ENCODE data around the gene TLCD3B. TPM values are rescaled to one million over a fixed set of nuclear protein-coding genes. Genes with fewer than 3 reads are reported as not detected.

TLCD3B gene
- polyA plus RNA-seq, 1 donor from 2014 or later = 18.9 TPM

DNA sequence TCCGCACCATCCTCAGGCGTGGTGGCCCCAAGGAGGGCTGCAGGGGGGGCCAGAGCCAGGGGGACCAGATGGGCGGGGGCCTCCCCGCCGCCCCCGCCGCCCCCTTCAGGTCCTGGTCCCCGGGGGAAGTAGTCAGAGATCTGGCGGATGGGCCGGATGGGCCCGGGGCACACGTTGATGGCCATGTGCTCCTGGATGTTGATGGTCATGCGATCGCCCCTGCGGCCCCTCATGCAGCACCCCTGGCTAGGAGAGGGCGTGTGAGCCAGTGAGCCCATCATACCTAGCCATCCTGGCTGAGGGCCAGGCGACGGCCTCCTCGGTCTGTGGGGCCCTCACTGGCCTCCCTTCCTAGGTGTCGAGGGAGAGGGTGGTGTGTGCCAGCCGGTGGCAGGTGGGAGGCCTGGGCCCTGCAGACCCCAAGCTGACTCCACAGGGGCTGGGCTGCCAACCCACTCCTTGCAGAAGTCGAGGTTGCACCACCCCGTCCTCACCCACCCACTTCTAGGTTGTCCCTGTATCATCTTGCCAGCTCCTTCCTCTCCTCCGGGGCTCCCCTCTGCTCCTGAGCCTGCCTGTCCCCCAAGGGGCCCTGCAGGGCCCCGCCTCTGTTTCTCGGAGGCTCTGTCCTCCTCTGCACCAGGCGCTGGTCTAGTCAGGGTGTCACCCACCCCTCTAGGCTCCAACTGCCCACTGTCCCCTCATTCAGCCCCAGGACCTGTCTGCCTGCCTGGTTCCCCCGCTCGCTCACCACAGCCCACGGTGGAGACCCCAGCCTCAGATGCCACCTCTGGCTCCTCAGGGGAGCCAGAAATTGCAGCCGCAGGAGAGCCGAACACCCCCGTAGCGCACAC, 20.9 kb downstream of the TLCD3B start:
- H3K79me2 ChIP-seq (replicated peaks; ENCODE audit: insufficient read depth, low read length) = no peaks in the 10 kb centered on the region
- H3K27ac ChIP-seq (ENCODE audit: low read length) = no peak overlapping the region
- TF ChIP-seq, protein P1, sequence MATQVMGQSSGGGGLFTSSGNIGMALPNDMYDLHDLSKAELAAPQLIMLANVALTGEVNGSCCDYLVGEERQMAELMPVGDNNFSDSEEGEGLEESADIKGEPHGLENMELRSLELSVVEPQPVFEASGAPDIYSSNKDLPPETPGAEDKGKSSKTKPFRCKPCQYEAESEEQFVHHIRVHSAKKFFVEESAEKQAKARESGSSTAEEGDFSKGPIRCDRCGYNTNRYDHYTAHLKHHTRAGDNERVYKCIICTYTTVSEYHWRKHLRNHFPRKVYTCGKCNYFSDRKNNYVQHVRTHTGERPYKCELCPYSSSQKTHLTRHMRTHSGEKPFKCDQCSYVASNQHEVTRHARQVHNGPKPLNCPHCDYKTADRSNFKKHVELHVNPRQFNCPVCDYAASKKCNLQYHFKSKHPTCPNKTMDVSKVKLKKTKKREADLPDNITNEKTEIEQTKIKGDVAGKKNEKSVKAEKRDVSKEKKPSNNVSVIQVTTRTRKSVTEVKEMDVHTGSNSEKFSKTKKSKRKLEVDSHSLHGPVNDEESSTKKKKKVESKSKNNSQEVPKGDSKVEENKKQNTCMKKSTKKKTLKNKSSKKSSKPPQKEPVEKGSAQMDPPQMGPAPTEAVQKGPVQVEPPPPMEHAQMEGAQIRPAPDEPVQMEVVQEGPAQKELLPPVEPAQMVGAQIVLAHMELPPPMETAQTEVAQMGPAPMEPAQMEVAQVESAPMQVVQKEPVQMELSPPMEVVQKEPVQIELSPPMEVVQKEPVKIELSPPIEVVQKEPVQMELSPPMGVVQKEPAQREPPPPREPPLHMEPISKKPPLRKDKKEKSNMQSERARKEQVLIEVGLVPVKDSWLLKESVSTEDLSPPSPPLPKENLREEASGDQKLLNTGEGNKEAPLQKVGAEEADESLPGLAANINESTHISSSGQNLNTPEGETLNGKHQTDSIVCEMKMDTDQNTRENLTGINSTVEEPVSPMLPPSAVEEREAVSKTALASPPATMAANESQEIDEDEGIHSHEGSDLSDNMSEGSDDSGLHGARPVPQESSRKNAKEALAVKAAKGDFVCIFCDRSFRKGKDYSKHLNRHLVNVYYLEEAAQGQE (IDR thresholded peaks at IDR 0.05; ENCODE audit: borderline replicate concordance) = no peak
- TF ChIP-seq EZH2 (IDR thresholded peaks at IDR 0.05; ENCODE audit: borderline replicate concordance, insufficient read depth, low read length, poor library complexity, severe bottlenecking) = no peak
- TF ChIP-seq POLR2AphosphoS5 (IDR thresholded peaks at IDR 0.05) = no peak
- no peak for TF ChIP-seq MXI1 (conservative IDR thresholded peaks at IDR 0.05; ENCODE audit: poor library complexity, severe bottlenecking)
- H3K4me3 ChIP-seq (ENCODE audit: low read length) = peak overlapping the region; percentile 82
- H4K20me1 ChIP-seq (ENCODE audit: insufficient read depth) = no peaks in the 10 kb centered on the region
- no peaks in the 10 kb centered on the region for H3F3A ChIP-seq (ENCODE audit: insufficient read depth, low read length, poor library complexity, severe bottlenecking)
- no peaks in the 10 kb centered on the region for H3K27me3 ChIP-seq (ENCODE audit: insufficient read depth, low read depth, low read length)
- H3K9me3 ChIP-seq (ENCODE audit: low read length) = no peaks in the 10 kb centered on the region
- no peaks in the 10 kb centered on the region for H3K9me2 ChIP-seq (ENCODE audit: insufficient read depth, low read length)
- peak overlapping the region; percentile 49 for H2AFZ ChIP-seq (ENCODE audit: low read depth, low read length)
- H3K36me3 ChIP-seq (ENCODE audit: insufficient read depth, low read length) = no peaks in the 10 kb centered on the region
- peak overlapping the region; percentile 62 for H3K9ac ChIP-seq (ENCODE audit: low read length)
- peak overlapping the region; percentile 53 for H3K4me2 ChIP-seq (ENCODE audit: low read length)

DNA sequence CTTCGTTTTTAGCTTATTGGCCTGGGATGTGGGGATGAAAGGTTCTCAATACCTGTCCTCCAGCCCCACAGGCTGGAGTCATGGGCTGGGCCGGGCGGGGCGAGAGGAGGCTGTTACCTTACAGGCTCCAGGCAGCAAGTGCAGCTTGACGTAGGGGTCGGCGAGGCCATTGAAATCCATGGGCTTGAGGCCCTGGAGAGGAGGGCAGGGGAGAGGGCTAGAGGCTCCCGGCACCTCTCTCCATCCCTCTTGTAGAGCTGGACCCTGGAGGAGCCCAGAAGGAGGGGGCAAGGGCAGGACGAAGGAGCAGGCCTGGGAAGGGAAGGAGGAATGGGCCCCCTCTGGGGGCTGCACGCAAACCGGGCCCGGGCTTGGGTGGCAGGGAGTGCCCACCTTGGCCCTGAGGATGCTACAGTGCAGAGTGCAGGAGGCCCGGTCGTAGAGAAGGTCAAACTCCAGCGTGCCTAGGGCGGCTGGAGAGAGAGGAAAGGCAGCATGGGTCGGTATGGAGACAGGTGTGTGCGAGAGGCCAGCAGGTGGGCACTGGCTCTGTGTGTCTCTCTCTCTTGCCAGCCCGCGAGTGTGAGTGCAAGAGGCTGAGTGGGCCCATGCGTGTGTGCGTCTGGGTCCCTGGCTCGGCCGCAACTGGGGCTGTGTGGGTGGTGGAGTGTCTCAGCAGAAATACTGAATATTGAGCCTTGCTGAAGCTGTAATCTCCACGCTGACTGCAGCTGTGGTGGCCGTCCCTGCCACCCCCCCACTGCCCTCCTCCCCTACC, 21.8 kb downstream of the TLCD3B start:
- no peaks in the 10 kb centered on the region for H3K9me2 ChIP-seq (ENCODE audit: insufficient read depth, low read length)
- H3K79me2 ChIP-seq (replicated peaks; ENCODE audit: insufficient read depth, low read length) = no peaks in the 10 kb centered on the region
- no peaks in the 10 kb centered on the region for H3F3A ChIP-seq (ENCODE audit: insufficient read depth, low read length, poor library complexity, severe bottlenecking)
- TF ChIP-seq SMC3 (conservative IDR thresholded peaks at IDR 0.05; ENCODE audit: poor library complexity) (no peak), TAF1 (IDR thresholded peaks at IDR 0.05; ENCODE audit: low read depth) (no peak), EP300 (conservative IDR thresholded peaks at IDR 0.05; ENCODE audit: poor library complexity, severe bottlenecking) (no peak), RAD21 (conservative IDR thresholded peaks at IDR 0.05) (no peak), EZH2 (IDR thresholded peaks at IDR 0.05; ENCODE audit: borderline replicate concordance, insufficient read depth, low read length, poor library complexity, severe bottlenecking) (no peak), POLR2AphosphoS5 (IDR thresholded peaks at IDR 0.05) (no peak), MXI1 (conservative IDR thresholded peaks at IDR 0.05; ENCODE audit: poor library complexity, severe bottlenecking) (no peak)
- TF ChIP-seq, protein P2, sequence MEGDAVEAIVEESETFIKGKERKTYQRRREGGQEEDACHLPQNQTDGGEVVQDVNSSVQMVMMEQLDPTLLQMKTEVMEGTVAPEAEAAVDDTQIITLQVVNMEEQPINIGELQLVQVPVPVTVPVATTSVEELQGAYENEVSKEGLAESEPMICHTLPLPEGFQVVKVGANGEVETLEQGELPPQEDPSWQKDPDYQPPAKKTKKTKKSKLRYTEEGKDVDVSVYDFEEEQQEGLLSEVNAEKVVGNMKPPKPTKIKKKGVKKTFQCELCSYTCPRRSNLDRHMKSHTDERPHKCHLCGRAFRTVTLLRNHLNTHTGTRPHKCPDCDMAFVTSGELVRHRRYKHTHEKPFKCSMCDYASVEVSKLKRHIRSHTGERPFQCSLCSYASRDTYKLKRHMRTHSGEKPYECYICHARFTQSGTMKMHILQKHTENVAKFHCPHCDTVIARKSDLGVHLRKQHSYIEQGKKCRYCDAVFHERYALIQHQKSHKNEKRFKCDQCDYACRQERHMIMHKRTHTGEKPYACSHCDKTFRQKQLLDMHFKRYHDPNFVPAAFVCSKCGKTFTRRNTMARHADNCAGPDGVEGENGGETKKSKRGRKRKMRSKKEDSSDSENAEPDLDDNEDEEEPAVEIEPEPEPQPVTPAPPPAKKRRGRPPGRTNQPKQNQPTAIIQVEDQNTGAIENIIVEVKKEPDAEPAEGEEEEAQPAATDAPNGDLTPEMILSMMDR (IDR thresholded peaks at IDR 0.05; ENCODE audit: poor library complexity, severe bottlenecking) = no peak
- TF ChIP-seq, protein P1 (IDR thresholded peaks at IDR 0.05; ENCODE audit: borderline replicate concordance) = no peak
- peak overlapping the region; percentile 82 for H3K4me3 ChIP-seq (ENCODE audit: low read length)
- H3K27ac ChIP-seq (ENCODE audit: low read length) = no peak overlapping the region
- no peaks in the 10 kb centered on the region for H4K20me1 ChIP-seq (ENCODE audit: insufficient read depth)
- no peak overlapping the region for H3K4me2 ChIP-seq (ENCODE audit: low read length)
- H2AFZ ChIP-seq (ENCODE audit: low read depth, low read length) = no peak overlapping the region
- peak overlapping the region; percentile 62 for H3K9ac ChIP-seq (ENCODE audit: low read length)
- no peaks in the 10 kb centered on the region for H3K36me3 ChIP-seq (ENCODE audit: insufficient read depth, low read length)
- H3K27me3 ChIP-seq (ENCODE audit: insufficient read depth, low read depth, low read length) = no peaks in the 10 kb centered on the region
- H3K9me3 ChIP-seq (ENCODE audit: low read length) = no peaks in the 10 kb centered on the region

Measured in neural cell (in vitro differentiated cells).